Body of pancreas (tissue), 4 donors: ENCODE measurements around the gene FOXC1. TPM values are rescaled to one million over a fixed set of nuclear protein-coding genes. Genes with fewer than 3 reads are reported as not detected.

Experiments
- ATAC-seq: fragments of 150-250 bp; one replicate; pipeline ENCODE4 v1.9.1; 2016
- DNase-seq, 4 donors: peaks; one replicate each; pipeline ENCODE4 v3.0.0-alpha.2; 2019
- H3K27ac ChIP-seq, 4 donors: fragments of 200-600 bp; sonication (generic); 1 replicate in 3 of 4; 2 replicates in 1 of 4; pipeline versions ENCODE4 v1.5.1 to v1.6.1; 2016 to 2019; ENCODE audit warnings: mild to moderate bottlenecking in 1 of 4, mixed read lengths in 1 of 4, moderate library complexity in 1 of 4
- H3K27me3 ChIP-seq, 2 donors: fragments of 200-600 bp; sonication (generic); one replicate each; pipeline ENCODE4 v1.6.0; 2016; ENCODE audit warnings: mild to moderate bottlenecking in 1 of 2
- H3K36me3 ChIP-seq, 2 donors: fragments of 200-600 bp; sonication (generic); replicated peaks in 1 of 2; 2 replicates each; pipeline ENCODE4 v1.5.1; 2016; ENCODE audit warnings: low read depth in 2 of 2; ENCODE audit not compliant: insufficient read depth in 1 of 2
- H3K4me1 ChIP-seq: fragments of 200-600 bp; sonication (generic); one replicate; pipeline ENCODE4 v1.6.0; 2016
- H3K4me3 ChIP-seq, 2 donors: fragments of 200-600 bp; sonication (generic); 1 replicate in 1 of 2; 2 replicates in 1 of 2; pipeline ENCODE4 v1.5.1; 2016 to 2019
- H3K9me3 ChIP-seq, 3 donors: fragments of 200-600 bp; sonication (generic); 1 replicate in 2 of 3; 2 replicates in 1 of 3; pipeline ENCODE4 v1.5.1; 2016
- POLR2A ChIP-seq, 3 donors: fragments of 450-650 bp; IDR thresholded peaks; one replicate each; pipeline ENCODE4 v1.6.1; 2016; ENCODE audit warnings: antibody characterized with exemption in 3 of 3, mild to moderate bottlenecking in 2 of 3
- WGBS, 2 donors: methylation state at CpG; one replicate each; pipeline ENCODE4 v1.1.5; 2017; 5-methylcytosine and 5-hydroxymethylcytosine counted together
- intact Hi-C: fragments of 100-400 bp; cut with DNase I; formaldehyde crosslinking; loops from one replicate; pipeline ENCODE4 v1.15.1; 2023
- total RNA-seq, 2 donors: library from RNA; depleted of rRNA; stranded (reverse); fragments of >200 nt; gene quantifications; one replicate each; pipeline ENCODE4 v1.1.0, GENCODE V29; 2016
- TF ChIP-seq, protein P1 (sequence below), 7 experiments: fragments of 450-650 bp in 4 of 7; fragments of 200-600 bp in 3 of 7; sonication (generic) in 3 of 7; IDR thresholded peaks; one replicate each; pipeline ENCODE4 v1.5.1; 2016 to 2019; ENCODE audit warnings: antibody characterized with exemption in 7 of 7

FOXC1 gene
- total RNA-seq, 2 donors from 2014 or later, result 2.0 to 3.6 TPM

DNA sequence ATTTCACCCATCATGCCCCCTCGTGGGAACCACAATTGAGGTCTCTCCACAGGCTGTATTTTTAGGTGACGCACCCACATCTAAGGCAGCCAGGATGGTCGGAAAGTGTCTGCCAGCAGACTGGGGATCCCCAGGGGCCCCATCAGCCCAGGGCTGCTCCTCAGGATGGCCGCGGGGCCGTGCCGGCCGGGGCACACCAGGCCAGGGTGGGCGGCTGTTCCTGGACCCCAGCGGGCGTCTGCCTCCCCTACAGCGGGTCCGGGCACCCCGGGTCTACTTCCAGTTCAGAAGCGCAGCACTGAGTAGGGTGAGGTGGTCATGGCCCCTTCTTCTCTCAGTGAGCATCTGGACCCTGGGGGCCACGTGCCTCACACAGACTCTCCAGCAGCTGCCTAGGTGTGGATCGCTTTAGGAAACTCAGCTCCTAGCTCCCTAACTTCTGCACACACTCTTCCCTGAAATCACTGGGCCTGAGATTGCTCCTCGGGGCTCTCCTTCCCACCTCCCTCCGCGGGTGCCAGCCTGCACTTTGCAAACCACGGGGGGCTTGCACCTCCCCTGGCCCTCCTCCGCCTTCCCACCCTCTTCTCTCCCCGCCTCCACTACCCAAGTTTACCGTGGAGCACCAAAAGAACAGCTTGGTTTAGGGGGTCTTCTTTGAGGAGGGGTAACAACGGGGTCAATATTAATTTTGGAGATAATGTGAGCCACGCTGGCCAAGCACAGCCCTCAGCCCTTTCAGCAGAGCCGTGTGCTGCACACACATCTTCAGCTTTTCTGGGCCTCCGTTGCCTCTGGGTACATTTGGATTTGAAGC is 14.2 kb upstream of the FOXC1 start:
- 41 to 58% methylated on average over 16 to 26 of the region's 28 CpGs for WGBS, 2 donors
- no peak for ATAC-seq
- Histone ChIP-seq H3K9me3 (no peaks in the 10 kb centered on the region), H3K27me3 (no peaks in the 10 kb centered on the region), H3K4me3 (no peak overlapping the region), H3K4me1 (peaks cover 8% of the 10 kb centered on the region), H3K36me3 (no peaks in the 10 kb centered on the region), H3K27ac (no peak overlapping the region)
- TF ChIP-seq, protein P1, sequence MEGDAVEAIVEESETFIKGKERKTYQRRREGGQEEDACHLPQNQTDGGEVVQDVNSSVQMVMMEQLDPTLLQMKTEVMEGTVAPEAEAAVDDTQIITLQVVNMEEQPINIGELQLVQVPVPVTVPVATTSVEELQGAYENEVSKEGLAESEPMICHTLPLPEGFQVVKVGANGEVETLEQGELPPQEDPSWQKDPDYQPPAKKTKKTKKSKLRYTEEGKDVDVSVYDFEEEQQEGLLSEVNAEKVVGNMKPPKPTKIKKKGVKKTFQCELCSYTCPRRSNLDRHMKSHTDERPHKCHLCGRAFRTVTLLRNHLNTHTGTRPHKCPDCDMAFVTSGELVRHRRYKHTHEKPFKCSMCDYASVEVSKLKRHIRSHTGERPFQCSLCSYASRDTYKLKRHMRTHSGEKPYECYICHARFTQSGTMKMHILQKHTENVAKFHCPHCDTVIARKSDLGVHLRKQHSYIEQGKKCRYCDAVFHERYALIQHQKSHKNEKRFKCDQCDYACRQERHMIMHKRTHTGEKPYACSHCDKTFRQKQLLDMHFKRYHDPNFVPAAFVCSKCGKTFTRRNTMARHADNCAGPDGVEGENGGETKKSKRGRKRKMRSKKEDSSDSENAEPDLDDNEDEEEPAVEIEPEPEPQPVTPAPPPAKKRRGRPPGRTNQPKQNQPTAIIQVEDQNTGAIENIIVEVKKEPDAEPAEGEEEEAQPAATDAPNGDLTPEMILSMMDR (IDR thresholded peaks at IDR 0.05), result no peak
- TF ChIP-seq POLR2A (IDR thresholded peaks at IDR 0.05), result no peak
- DNase-seq, result peak in 1 of 4 donors; percentile 9
- intact Hi-C loops, result loop anchor here (5.0 kb wide), 1 partner anchor 1152 kb away; no protein-coding TSS in a partner anchor

DNA sequence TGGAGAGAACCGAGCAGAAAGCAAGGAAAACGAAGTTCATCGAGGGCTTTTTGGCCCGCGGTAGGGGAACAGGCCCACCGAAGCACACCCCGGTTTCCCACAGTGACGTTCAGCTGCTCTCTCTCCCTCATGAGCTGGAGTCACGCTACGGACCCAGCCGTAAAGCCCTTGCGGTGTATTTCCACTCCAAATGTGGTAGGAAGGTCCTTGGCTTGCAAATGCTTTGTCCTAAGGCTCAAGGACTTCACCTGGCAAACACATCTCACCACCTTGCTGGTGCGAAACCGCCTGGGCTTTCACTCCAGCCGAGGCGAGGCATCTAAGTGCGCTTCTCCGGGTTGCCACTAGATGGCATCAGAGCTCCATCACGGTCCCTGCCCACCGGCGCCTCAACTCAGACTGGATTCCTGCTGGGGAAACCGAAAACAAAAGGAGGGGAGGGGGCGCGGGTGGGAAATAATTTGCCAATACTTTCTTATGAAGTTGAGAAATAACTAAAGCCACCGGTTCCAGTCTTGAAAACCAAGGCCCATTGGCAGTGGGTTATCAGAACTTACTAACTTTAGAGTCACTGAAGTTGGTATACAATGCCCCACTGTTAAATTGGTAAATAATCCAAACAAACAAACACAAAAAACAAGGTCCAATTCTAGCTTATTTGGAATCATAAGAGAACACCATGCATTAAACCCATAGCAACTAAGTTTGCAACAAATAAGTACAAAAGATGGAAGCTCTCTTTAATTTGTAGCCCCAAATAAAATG is 13.4 kb upstream of the FOXC1 start:
- Histone ChIP-seq H3K9me3 (no peaks in the 10 kb centered on the region), H3K4me1 (peaks cover 8% of the 10 kb centered on the region), H3K4me3 (no peak overlapping the region), H3K27ac (no peak overlapping the region), H3K27me3 (no peaks in the 10 kb centered on the region), H3K36me3 (no peaks in the 10 kb centered on the region)
- intact Hi-C loops, result loop anchor here (5.0 kb wide), 1 partner anchor 1151 kb away; no protein-coding TSS in a partner anchor
- DNase-seq, result peak; percentile 69 to 78 (median 76)
- 15 to 16% methylated on average over 22 to 25 of the region's 25 CpGs for WGBS, 2 donors
- peak; percentile 90 for ATAC-seq
- no peak for TF ChIP-seq POLR2A (IDR thresholded peaks at IDR 0.05)
- TF ChIP-seq, protein P1 (IDR thresholded peaks at IDR 0.05), result peak; percentile 87 to 97 (median 94)

DNA sequence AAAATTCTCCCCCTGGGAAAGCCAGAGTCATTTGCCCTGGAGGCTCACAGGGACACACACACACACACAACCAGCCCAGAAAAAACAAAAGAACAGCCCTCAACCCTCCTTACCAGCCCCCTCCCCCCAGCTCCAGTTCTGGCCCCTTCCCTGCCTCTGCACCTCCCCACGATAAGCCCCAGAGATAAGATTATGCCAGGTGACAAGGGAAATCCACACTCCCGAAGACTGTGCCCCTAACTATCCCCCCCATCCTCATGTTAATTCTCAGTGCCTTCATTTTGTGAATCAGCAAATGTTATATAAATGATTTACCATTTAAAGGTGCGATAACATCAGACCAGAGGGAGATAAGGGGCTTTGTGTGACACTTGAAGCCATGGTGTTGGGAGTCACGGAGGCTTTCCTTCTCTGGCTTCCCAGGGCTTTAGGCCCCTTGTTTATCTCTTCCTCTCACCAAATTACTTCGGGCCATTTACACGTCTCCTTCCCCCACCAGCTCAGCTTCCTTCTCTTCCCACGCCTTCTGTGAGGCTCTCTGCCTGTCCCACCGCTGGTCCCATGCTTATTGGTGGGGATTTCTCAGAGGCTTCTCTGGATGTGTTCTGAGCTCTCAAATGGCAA is 12.5 kb upstream of the FOXC1 start:
- TF ChIP-seq, protein P1 (IDR thresholded peaks at IDR 0.05), result no peak
- no peak for TF ChIP-seq POLR2A (IDR thresholded peaks at IDR 0.05)
- DNase-seq (no peak), ATAC-seq (no peak)
- Histone ChIP-seq H3K27ac (no peak overlapping the region), H3K27me3 (no peaks in the 10 kb centered on the region), H3K4me1 (peaks cover 8% of the 10 kb centered on the region), H3K9me3 (no peaks in the 10 kb centered on the region), H3K36me3 (no peaks in the 10 kb centered on the region), H3K4me3 (no peak overlapping the region)
- intact Hi-C loops, result loop anchor here (5.0 kb wide), 1 partner anchor 1150 kb away; no protein-coding TSS in a partner anchor
- WGBS, 2 donors, result 52 to 53% methylated on average over 8 of the region's 8 CpGs

DNA sequence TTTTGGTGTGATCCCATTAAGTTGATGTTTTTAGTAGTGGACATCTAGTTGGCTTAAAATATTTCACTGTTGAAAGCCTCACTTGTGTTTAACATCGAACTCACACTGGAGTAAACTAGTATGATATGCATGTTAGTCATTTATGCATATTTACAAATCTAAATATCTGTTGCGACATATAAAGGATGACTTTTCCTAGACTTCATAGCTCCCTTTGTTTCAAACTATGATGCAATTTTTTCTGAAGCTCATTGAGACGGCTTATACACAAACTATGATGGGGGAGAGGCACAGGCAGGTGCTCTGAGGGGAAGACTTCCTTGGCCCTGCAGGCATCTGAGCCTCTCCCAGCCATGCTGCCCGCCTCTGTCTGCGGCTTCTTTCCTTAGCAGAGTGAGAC is 11.8 kb upstream of the FOXC1 start:
- 83 to 86% methylated on average over 5 of the region's 5 CpGs for WGBS, 2 donors
- no peak for TF ChIP-seq POLR2A (IDR thresholded peaks at IDR 0.05)
- TF ChIP-seq, protein P1 (IDR thresholded peaks at IDR 0.05), result no peak
- no peak overlapping the region for H3K4me3 ChIP-seq
- no peaks in the 10 kb centered on the region for H3K36me3 ChIP-seq
- no peaks in the 10 kb centered on the region for H3K9me3 ChIP-seq
- no peak overlapping the region for H3K27ac ChIP-seq
- ATAC-seq (no peak), DNase-seq (no peak)
- H3K27me3 ChIP-seq, result no peaks in the 10 kb centered on the region
- peaks cover 8% of the 10 kb centered on the region for H3K4me1 ChIP-seq
- intact Hi-C loops, result loop anchor here (5.0 kb wide), 1 partner anchor 1149 kb away; no protein-coding TSS in a partner anchor
